Neural cell (in vitro differentiated cells): ENCODE data around the gene DNAH3. TPM values are rescaled to one million over a fixed set of nuclear protein-coding genes. Genes with fewer than 3 reads are reported as not detected.

ENCODE experiments used
- H2AFZ ChIP-seq: fragments of 200-600, 300-800 bp; sonication (generic), shearing (Covaris generic); 2 replicates; pipeline ENCODE4 v1.6.0; 2014; ENCODE audit warnings: low read depth, mild to moderate bottlenecking, antibody characterized with exemption, low read length, moderate library complexity
- H3F3A ChIP-seq: fragments of 200-600 bp; shearing (Covaris generic); 2 replicates; pipeline ENCODE4 v1.6.1; 2016; ENCODE audit warnings: mild to moderate bottlenecking, moderate library complexity, mixed read lengths, antibody characterized with exemption, low read length; ENCODE audit not compliant: insufficient read depth, poor library complexity, severe bottlenecking
- H3K27ac ChIP-seq: fragments of 200-600, 300-800 bp; sonication (generic), shearing (Covaris generic); 2 replicates; pipeline ENCODE4 v1.5.1; 2014; ENCODE audit warnings: mild to moderate bottlenecking, low read length, moderate library complexity
- H3K27me3 ChIP-seq: fragments of 300-800, 200-600 bp; sonication (generic), shearing (Covaris generic); 2 replicates; pipeline ENCODE4 v1.6.0; 2014; ENCODE audit warnings: mild to moderate bottlenecking, low read depth, low read length, moderate library complexity; ENCODE audit not compliant: insufficient read depth
- H3K36me3 ChIP-seq: fragments of 300-800, 200-600 bp; sonication (generic), shearing (Covaris generic); 2 replicates; pipeline ENCODE4 v1.5.1; 2014; ENCODE audit warnings: mild to moderate bottlenecking, antibody characterized with exemption, low read length, moderate library complexity; ENCODE audit not compliant: insufficient read depth
- H3K4me2 ChIP-seq: fragments of 300-800, 200-600 bp; sonication (generic), shearing (Covaris generic); 2 replicates; pipeline ENCODE4 v1.6.0; 2014; ENCODE audit warnings: mild to moderate bottlenecking, low read length
- H3K4me3 ChIP-seq: fragments of 300-800, 200-600 bp; sonication (generic), shearing (Covaris generic); 2 replicates; pipeline ENCODE4 v1.5.1; 2014; ENCODE audit warnings: mild to moderate bottlenecking, low read length, moderate library complexity
- H3K79me2 ChIP-seq: fragments of 200-600 bp; shearing (Covaris generic); replicated peaks from 2 replicates; pipeline ENCODE4 v1.6.0; 2014; ENCODE audit warnings: mild to moderate bottlenecking, low read length, moderate library complexity; ENCODE audit not compliant: insufficient read depth
- H3K9ac ChIP-seq: fragments of 300-800, 200-600 bp; sonication (generic), shearing (Covaris generic); 2 replicates; pipeline ENCODE4 v1.6.1; 2016; ENCODE audit warnings: mild to moderate bottlenecking, low read length, mixed read lengths
- H3K9me2 ChIP-seq: fragments of 200-600 bp; shearing (Covaris generic); 2 replicates; pipeline ENCODE4 v1.6.1; 2016; ENCODE audit warnings: mild to moderate bottlenecking, low read length, mixed read lengths; ENCODE audit not compliant: insufficient read depth
- H3K9me3 ChIP-seq: fragments of 200-600, 300-800 bp; sonication (generic), shearing (Covaris generic); 2 replicates; pipeline ENCODE4 v1.6.1; 2016; ENCODE audit warnings: mild to moderate bottlenecking, mixed run types, low read length, moderate library complexity, mixed read lengths
- H4K20me1 ChIP-seq: fragments of 200-600 bp; shearing (Covaris generic); 2 replicates; pipeline ENCODE4 v1.6.1; 2016; ENCODE audit warnings: mild to moderate bottlenecking, mixed run types; ENCODE audit not compliant: insufficient read depth
- EP300 ChIP-seq: fragments of 450-650 bp; conservative IDR thresholded peaks from 2 replicates; pipeline ENCODE4 v1.6.1; 2014; ENCODE audit warnings: antibody characterized with exemption, mild to moderate bottlenecking, moderate library complexity; ENCODE audit not compliant: poor library complexity, severe bottlenecking
- EZH2 ChIP-seq: fragments of 200-600, 300-800 bp; shearing (Covaris generic), sonication (generic); IDR thresholded peaks from 2 replicates; pipeline ENCODE4 v1.6.1; 2014; ENCODE audit warnings: antibody characterized with exemption, low read length, borderline replicate concordance, mild to moderate bottlenecking; ENCODE audit not compliant: insufficient read depth, poor library complexity, severe bottlenecking
- MXI1 ChIP-seq: fragments of 450-650 bp; conservative IDR thresholded peaks from 2 replicates; pipeline ENCODE4 v1.6.1; 2014; ENCODE audit warnings: antibody characterized with exemption, mild to moderate bottlenecking; ENCODE audit not compliant: poor library complexity, severe bottlenecking
- POLR2AphosphoS5 ChIP-seq: IDR thresholded peaks from 2 replicates; pipeline ENCODE4 v1.6.1; 2012
- RAD21 ChIP-seq: fragments of 450-650 bp; conservative IDR thresholded peaks from 2 replicates; pipeline ENCODE4 v1.6.1; 2014; ENCODE audit warnings: antibody characterized with exemption, mild to moderate bottlenecking, moderate library complexity
- SMC3 ChIP-seq: fragments of 450-650 bp; conservative IDR thresholded peaks from 2 replicates; pipeline ENCODE4 v1.6.1; 2014; ENCODE audit warnings: antibody characterized with exemption, mild to moderate bottlenecking, moderate library complexity; ENCODE audit not compliant: poor library complexity
- TAF1 ChIP-seq: IDR thresholded peaks from 2 replicates; pipeline ENCODE4 v1.6.1; 2012; ENCODE audit warnings: low read depth
- polyA plus RNA-seq: library from polyadenylated mRNA; depleted of rRNA; stranded (reverse); fragments of >200 nt; gene quantifications from 2 replicates; pipeline ENCODE4 v1.2.3, GENCODE V29; 2014
- TF ChIP-seq, protein P1 (sequence below): IDR thresholded peaks from 2 replicates; pipeline ENCODE4 v1.6.1; 2012; ENCODE audit warnings: borderline replicate concordance
- TF ChIP-seq, protein P2 (sequence below): fragments of 450-650 bp; IDR thresholded peaks from 2 replicates; pipeline ENCODE4 v1.5.1; 2014; ENCODE audit warnings: antibody characterized with exemption, mild to moderate bottlenecking, moderate library complexity; ENCODE audit not compliant: poor library complexity, severe bottlenecking

Gene DNAH3
- polyA plus RNA-seq, 1 donor from 2014 or later = 0.06 TPM

DNA sequence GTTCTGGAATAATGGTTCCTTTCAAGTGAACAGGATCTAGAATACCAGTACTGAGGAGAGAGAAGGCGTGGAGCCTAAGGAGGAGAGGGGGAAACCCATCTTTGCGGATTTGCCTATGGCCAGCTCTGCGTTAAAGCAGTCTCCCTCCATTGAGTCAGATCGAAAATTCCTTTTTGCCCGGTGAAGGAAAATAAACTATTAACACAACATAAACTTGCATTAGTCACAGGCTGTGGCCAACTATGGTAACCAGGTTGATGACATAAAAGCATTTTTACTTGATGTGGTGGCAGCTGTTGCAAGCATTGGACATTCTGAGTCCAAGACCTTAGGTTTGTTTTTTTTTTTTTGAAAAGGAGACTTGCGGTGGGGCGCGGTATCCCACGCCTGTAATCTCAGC lies 16.7 kb upstream of the DNAH3 start:
- no peak overlapping the region for H3K4me3 ChIP-seq
- no peak for TF ChIP-seq EZH2
- no peak for TF ChIP-seq MXI1
- TF ChIP-seq RAD21 = no peak
- TF ChIP-seq, protein P1, sequence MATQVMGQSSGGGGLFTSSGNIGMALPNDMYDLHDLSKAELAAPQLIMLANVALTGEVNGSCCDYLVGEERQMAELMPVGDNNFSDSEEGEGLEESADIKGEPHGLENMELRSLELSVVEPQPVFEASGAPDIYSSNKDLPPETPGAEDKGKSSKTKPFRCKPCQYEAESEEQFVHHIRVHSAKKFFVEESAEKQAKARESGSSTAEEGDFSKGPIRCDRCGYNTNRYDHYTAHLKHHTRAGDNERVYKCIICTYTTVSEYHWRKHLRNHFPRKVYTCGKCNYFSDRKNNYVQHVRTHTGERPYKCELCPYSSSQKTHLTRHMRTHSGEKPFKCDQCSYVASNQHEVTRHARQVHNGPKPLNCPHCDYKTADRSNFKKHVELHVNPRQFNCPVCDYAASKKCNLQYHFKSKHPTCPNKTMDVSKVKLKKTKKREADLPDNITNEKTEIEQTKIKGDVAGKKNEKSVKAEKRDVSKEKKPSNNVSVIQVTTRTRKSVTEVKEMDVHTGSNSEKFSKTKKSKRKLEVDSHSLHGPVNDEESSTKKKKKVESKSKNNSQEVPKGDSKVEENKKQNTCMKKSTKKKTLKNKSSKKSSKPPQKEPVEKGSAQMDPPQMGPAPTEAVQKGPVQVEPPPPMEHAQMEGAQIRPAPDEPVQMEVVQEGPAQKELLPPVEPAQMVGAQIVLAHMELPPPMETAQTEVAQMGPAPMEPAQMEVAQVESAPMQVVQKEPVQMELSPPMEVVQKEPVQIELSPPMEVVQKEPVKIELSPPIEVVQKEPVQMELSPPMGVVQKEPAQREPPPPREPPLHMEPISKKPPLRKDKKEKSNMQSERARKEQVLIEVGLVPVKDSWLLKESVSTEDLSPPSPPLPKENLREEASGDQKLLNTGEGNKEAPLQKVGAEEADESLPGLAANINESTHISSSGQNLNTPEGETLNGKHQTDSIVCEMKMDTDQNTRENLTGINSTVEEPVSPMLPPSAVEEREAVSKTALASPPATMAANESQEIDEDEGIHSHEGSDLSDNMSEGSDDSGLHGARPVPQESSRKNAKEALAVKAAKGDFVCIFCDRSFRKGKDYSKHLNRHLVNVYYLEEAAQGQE = no peak
- TF ChIP-seq EP300 = no peak
- TF ChIP-seq, protein P2, sequence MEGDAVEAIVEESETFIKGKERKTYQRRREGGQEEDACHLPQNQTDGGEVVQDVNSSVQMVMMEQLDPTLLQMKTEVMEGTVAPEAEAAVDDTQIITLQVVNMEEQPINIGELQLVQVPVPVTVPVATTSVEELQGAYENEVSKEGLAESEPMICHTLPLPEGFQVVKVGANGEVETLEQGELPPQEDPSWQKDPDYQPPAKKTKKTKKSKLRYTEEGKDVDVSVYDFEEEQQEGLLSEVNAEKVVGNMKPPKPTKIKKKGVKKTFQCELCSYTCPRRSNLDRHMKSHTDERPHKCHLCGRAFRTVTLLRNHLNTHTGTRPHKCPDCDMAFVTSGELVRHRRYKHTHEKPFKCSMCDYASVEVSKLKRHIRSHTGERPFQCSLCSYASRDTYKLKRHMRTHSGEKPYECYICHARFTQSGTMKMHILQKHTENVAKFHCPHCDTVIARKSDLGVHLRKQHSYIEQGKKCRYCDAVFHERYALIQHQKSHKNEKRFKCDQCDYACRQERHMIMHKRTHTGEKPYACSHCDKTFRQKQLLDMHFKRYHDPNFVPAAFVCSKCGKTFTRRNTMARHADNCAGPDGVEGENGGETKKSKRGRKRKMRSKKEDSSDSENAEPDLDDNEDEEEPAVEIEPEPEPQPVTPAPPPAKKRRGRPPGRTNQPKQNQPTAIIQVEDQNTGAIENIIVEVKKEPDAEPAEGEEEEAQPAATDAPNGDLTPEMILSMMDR = no peak
- no peak for TF ChIP-seq TAF1
- no peak for TF ChIP-seq POLR2AphosphoS5
- no peak for TF ChIP-seq SMC3
- no peaks in the 10 kb centered on the region for H3K27me3 ChIP-seq
- no peak overlapping the region for H3K27ac ChIP-seq
- no peaks in the 10 kb centered on the region for H3F3A ChIP-seq
- no peaks in the 10 kb centered on the region for H3K9me2 ChIP-seq
- H2AFZ ChIP-seq = no peak overlapping the region
- H3K9ac ChIP-seq = no peak overlapping the region
- H3K9me3 ChIP-seq = no peaks in the 10 kb centered on the region
- H3K79me2 ChIP-seq = no peaks in the 10 kb centered on the region
- no peaks in the 10 kb centered on the region for H4K20me1 ChIP-seq
- H3K36me3 ChIP-seq = no peaks in the 10 kb centered on the region
- H3K4me2 ChIP-seq = no peak overlapping the region

DNA sequence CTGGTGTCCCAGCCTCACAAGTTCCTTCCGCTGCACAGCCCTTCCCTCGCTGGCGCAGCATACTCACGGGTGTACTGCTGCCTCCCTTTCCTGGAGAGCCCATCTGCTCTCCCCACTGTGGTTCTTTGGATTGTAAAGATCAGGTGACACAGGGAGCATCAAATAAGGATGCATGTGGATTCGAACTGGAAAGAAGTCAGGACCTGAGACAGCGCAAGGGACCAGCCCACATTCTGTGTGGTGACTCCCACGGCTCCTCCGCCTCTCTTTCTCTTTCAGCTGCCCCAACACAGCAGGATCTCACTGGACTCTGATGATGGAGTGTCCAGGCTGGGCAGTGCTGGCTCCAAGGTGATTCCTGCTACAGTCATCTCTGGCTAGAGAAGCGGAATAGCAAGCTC lies 15.9 kb upstream of the DNAH3 start:
- Histone ChIP-seq H4K20me1 (no peaks in the 10 kb centered on the region), H2AFZ (no peak overlapping the region), H3K4me2 (no peak overlapping the region), H3F3A (no peaks in the 10 kb centered on the region), H3K4me3 (no peak overlapping the region), H3K9ac (no peak overlapping the region), H3K27me3 (no peaks in the 10 kb centered on the region), H3K79me2 (no peaks in the 10 kb centered on the region), H3K9me2 (no peaks in the 10 kb centered on the region), H3K36me3 (no peaks in the 10 kb centered on the region), H3K9me3 (no peaks in the 10 kb centered on the region), H3K27ac (no peak overlapping the region)
- TF ChIP-seq TAF1 (no peak), SMC3 (no peak), POLR2AphosphoS5 (no peak), EP300 (no peak), RAD21 (no peak), MXI1 (no peak), EZH2 (no peak)
